HG03342 (cell line): ENCODE results near the gene CACNA1C.

Experiments
- ATAC-seq: cut with Tn5 transposase; IDR thresholded peaks from one replicate; pipeline ENCODE4 v1.9.1; 2021; ENCODE audit warnings: mild to moderate bottlenecking, moderate library complexity; ENCODE audit not compliant: unreplicated experiment

CACNA1C gene

GRCh38 chr12:2034633-2035430 is 18.0 kb upstream of the CACNA1C start:
- peak; percentile 88 for ATAC-seq

GRCh38 chr12:2035431-2036055 is 17.2 kb upstream of the CACNA1C start:
- no peak for ATAC-seq

- no peak for ATAC-seq
These were observed 13.8 kb upstream of the CACNA1C start for GRCh38 chr12:2039034-2039433.

GRCh38 chr12:2043054-2043453 is 9.7 kb upstream of the CACNA1C start:
- ATAC-seq, result no peak

GRCh38 chr12:2044165-2044564 is 8.6 kb upstream of the CACNA1C start:
- no peak for ATAC-seq

- ATAC-seq, result no peak
These were observed 5.8 kb upstream of the CACNA1C start for GRCh38 chr12:2046957-2047356.

GRCh38 chr12:2047752-2048151 is 5.0 kb upstream of the CACNA1C start:
- ATAC-seq, result no peak

- ATAC-seq, result no peak
These were observed 2.9 kb upstream of the CACNA1C start for GRCh38 chr12:2049604-2050540.

- ATAC-seq, result no peak
These were observed 826 bp upstream of the CACNA1C start for GRCh38 chr12:2051700-2052621.

- ATAC-seq, result no peak
These were observed 904 bp downstream of the CACNA1C start for GRCh38 chr12:2053691-2054090.

- ATAC-seq, result no peak
These were observed 1.6 kb downstream of the CACNA1C start for GRCh38 chr12:2054091-2055018.

- ATAC-seq, result no peak
These were observed 4.4 kb downstream of the CACNA1C start for GRCh38 chr12:2057041-2057794.

- ATAC-seq, result no peak
These were observed 5.1 kb downstream of the CACNA1C start for GRCh38 chr12:2057795-2058408.

GRCh38 chr12:2058837-2059236 is 6.0 kb downstream of the CACNA1C start:
- ATAC-seq, result no peak

GRCh38 chr12:2061402-2061801 is 8.6 kb downstream of the CACNA1C start:
- no peak for ATAC-seq

GRCh38 chr12:2064071-2064507 is 11.3 kb downstream of the CACNA1C start:
- no peak for ATAC-seq

GRCh38 chr12:2068653-2069052 is 15.9 kb downstream of the CACNA1C start:
- ATAC-seq, result no peak

- ATAC-seq, result no peak
These were observed 17.8 kb downstream of the CACNA1C start for GRCh38 chr12:2070440-2071045.
